Esophagus squamous epithelium (tissue), 5 donors: ENCODE data around the gene FAM131C. TPM values are rescaled to one million over a fixed set of nuclear protein-coding genes. Genes with fewer than 3 reads are reported as not detected.
"Not testable (repeated sequence)": the region's sequence is repeated elsewhere in the genome, so short reads cannot be mapped to it uniquely, and the experiment has no call there.

ENCODE experiments used
- DNase-seq: peaks from one replicate; lab custom pipeline; 2025; lab: John Stamatoyannopoulos, UW
- H3K27ac ChIP-seq, 4 donors: fragments of 200-600 bp; sonication (generic); one replicate each; pipeline ENCODE4 v1.5.1; 2016 to 2019; ENCODE audit warnings: mild to moderate bottlenecking in 1 of 4
- H3K27me3 ChIP-seq, 4 donors: fragments of 200-600 bp; sonication (generic); 1 replicate in 3 of 4; 2 replicates in 1 of 4; pipeline versions ENCODE4 v1.5.1 to v1.6.0; 2017 to 2021; ENCODE audit warnings: antibody characterized with exemption in 1 of 4
- H3K36me3 ChIP-seq, 3 donors: fragments of 200-600 bp; sonication (generic); one replicate each; pipeline ENCODE4 v1.5.1; 2016 to 2019
- H3K4me1 ChIP-seq, 3 donors: fragments of 200-600 bp; sonication (generic); one replicate each; pipeline ENCODE4 v1.5.1; 2017 to 2019
- H3K4me3 ChIP-seq, 4 donors: fragments of 200-600 bp; sonication (generic); 1 replicate in 3 of 4; 2 replicates in 1 of 4; pipeline ENCODE4 v1.5.1; 2016 to 2019; ENCODE audit warnings: mild to moderate bottlenecking in 2 of 4, moderate library complexity in 1 of 4
- H3K9me3 ChIP-seq, 3 donors: fragments of 200-600 bp; sonication (generic); one replicate each; pipeline ENCODE4 v1.5.1; 2016 to 2019
- CTCF ChIP-seq, 6 experiments: fragments of 450-650 bp in 4 of 6; fragments of 200-600 bp in 2 of 6; sonication (generic) in 2 of 6; IDR thresholded peaks; one replicate each; pipeline ENCODE4 v1.5.1; 2016 to 2019; ENCODE audit warnings: antibody characterized with exemption in 6 of 6, mild to moderate bottlenecking in 4 of 6, moderate library complexity in 4 of 6
- POLR2A ChIP-seq, 4 donors: fragments of 450-650 bp; IDR thresholded peaks; one replicate each; pipeline ENCODE4 v1.6.1; 2017; ENCODE audit warnings: antibody characterized with exemption in 4 of 4, mild to moderate bottlenecking in 4 of 4, moderate library complexity in 3 of 4
- WGBS, 2 donors: methylation state at CpG; one replicate each; pipeline ENCODE4 v1.1.5; 2018; 5-methylcytosine and 5-hydroxymethylcytosine counted together
- intact Hi-C: fragments of 100-400 bp; cut with DNase I; formaldehyde crosslinking; loops from one replicate; pipeline ENCODE4 v1.15.0; 2022
- total RNA-seq, 4 donors: library from RNA; depleted of rRNA; stranded (reverse); fragments of >200 nt; gene quantifications; one replicate each; pipeline ENCODE4 v1.1.0, GENCODE V29; 2016
- donor health status: DM: yes; HTN: yes; CAD: no.

Gene FAM131C
- total RNA-seq, 4 donors from 2014 or later = 1.6 to 4.5 TPM; not detected in 2

GRCh38 chr1:16028237-16029002 lies 45.0 kb downstream of the FAM131C start:
- Histone ChIP-seq H3K4me3 (no peak overlapping the region), H3K9me3 (no peaks in the 10 kb centered on the region), H3K4me1 (peaks cover 7 to 20% (median 8%) of the 10 kb centered on the region in 3 donors), H3K27me3 (peaks cover 0 to 32% (median 0%) of the 10 kb centered on the region in 4 donors), H3K36me3 (no peaks in the 10 kb centered on the region), H3K27ac (no peak overlapping the region)
- no peak for DNase-seq
- 54 to 59% methylated on average over 14 to 15 of the region's 19 CpGs for WGBS, 2 donors
- intact Hi-C loops = no loop called here
- TF ChIP-seq POLR2A (IDR thresholded peaks at IDR 0.05) = no peak
- no peak for TF ChIP-seq CTCF (IDR thresholded peaks at IDR 0.05)

- no peak for DNase-seq
- Histone ChIP-seq H3K9me3 (no peaks in the 10 kb centered on the region), H3K36me3 (no peaks in the 10 kb centered on the region), H3K27me3 (peaks cover 0 to 35% (median 0%) of the 10 kb centered on the region in 4 donors), H3K4me3 (peak overlapping the region in 3 of 4 donors; percentile 24 to 53 (median 29)), H3K27ac (no peak overlapping the region), H3K4me1 (peaks cover 7 to 10% (median 8%) of the 10 kb centered on the region in 3 donors)
- intact Hi-C loops = no loop called here
- TF ChIP-seq CTCF (IDR thresholded peaks at IDR 0.05) (no peak), POLR2A (IDR thresholded peaks at IDR 0.05) (no peak)
- 10% methylated on average over 2 to 15 of the region's 33 CpGs for WGBS, 2 donors
Observed at GRCh38 chr1:16026723-16027484, 46.5 kb downstream of the FAM131C start.

GRCh38 chr1:16026302-16026701 lies 47.1 kb downstream of the FAM131C start:
- DNase-seq, H3K27ac ChIP-seq, H3K9me3 ChIP-seq, intact Hi-C loops, H3K36me3 ChIP-seq: not testable (repeated sequence)
- peaks cover 0 to 39% (median 0%) of the 10 kb centered on the region in 4 donors for H3K27me3 ChIP-seq
- peak overlapping the region in 2 of 4 donors; percentile 29 to 53 for H3K4me3 ChIP-seq
- peaks cover 7 to 10% (median 8%) of the 10 kb centered on the region in 3 donors for H3K4me1 ChIP-seq
- WGBS, 2 donors = 26% methylated on average over 5 of the region's 10 CpGs; no CpG with 5 or more reads in 1 of the 2 donors

GRCh38 chr1:16023050-16023653 lies 50.3 kb downstream of the FAM131C start:
- Histone ChIP-seq H3K4me3 (no peak overlapping the region), H3K4me1 (peaks cover 20 to 33% (median 26%) of the 10 kb centered on the region in 3 donors), H3K36me3 (no peaks in the 10 kb centered on the region), H3K27ac (no peak overlapping the region), H3K9me3 (no peaks in the 10 kb centered on the region), H3K27me3 (peaks cover 0 to 19% (median 0%) of the 10 kb centered on the region in 4 donors)
- TF ChIP-seq POLR2A (IDR thresholded peaks at IDR 0.05) = no peak
- TF ChIP-seq CTCF (IDR thresholded peaks at IDR 0.05) = no peak
- 67% methylated on average over 1 of the region's 7 CpGs; no CpG with 5 or more reads in 1 of the 2 donors for WGBS, 2 donors
- intact Hi-C loops = no loop called here
- DNase-seq = no peak

GRCh38 chr1:16022393-16022792 lies 51.1 kb downstream of the FAM131C start:
- Histone ChIP-seq H3K9me3 (no peaks in the 10 kb centered on the region), H3K36me3 (no peaks in the 10 kb centered on the region), H3K4me3 (no peak overlapping the region), H3K27me3 (peaks cover 0 to 14% (median 0%) of the 10 kb centered on the region in 4 donors), H3K27ac (no peak overlapping the region), H3K4me1 (peaks cover 20 to 40% (median 32%) of the 10 kb centered on the region in 3 donors)
- TF ChIP-seq POLR2A (IDR thresholded peaks at IDR 0.05) (no peak), CTCF (IDR thresholded peaks at IDR 0.05) (no peak)
- intact Hi-C loops = no loop called here
- WGBS, 2 donors = 70 to 91% methylated on average over 2 to 6 of the region's 11 CpGs
- no peak for DNase-seq
